Mucosa of rectum (tissue), 2 donors: ENCODE measurements around the gene FAM174B.
A peak's percentile ranks its signal among the peaks of the same experiment; 100 is the strongest.

ENCODE experiments used
- H3K27ac ChIP-seq, 2 donors: one replicate each; pipeline ENCODE4 v1.7.0; 2013; ENCODE audit warnings: inconsistent platforms in 2 of 2, low read depth in 2 of 2, low read length in 2 of 2
- H3K27me3 ChIP-seq, 2 donors: one replicate each; pipeline ENCODE4 v1.7.0; 2013; ENCODE audit warnings: low read length in 2 of 2; ENCODE audit not compliant: control insufficient read depth in 2 of 2, insufficient read depth in 2 of 2
- H3K36me3 ChIP-seq, 2 donors: one replicate each; pipeline ENCODE4 v1.7.0; 2013; ENCODE audit warnings: low read length in 2 of 2; ENCODE audit not compliant: control insufficient read depth in 2 of 2, insufficient read depth in 2 of 2
- H3K4me1 ChIP-seq, 2 donors: one replicate each; pipeline ENCODE4 v1.7.0; 2013; ENCODE audit warnings: low read length in 2 of 2, mild to moderate bottlenecking in 1 of 2; ENCODE audit not compliant: control insufficient read depth in 2 of 2, insufficient read depth in 2 of 2
- H3K4me3 ChIP-seq, 2 donors: one replicate each; pipeline ENCODE4 v1.7.0; 2013; ENCODE audit warnings: low read length in 2 of 2
- H3K9ac ChIP-seq, 2 donors: one replicate each; pipeline ENCODE4 v1.7.0; 2013; ENCODE audit warnings: low read length in 2 of 2, low read depth in 1 of 2, mild to moderate bottlenecking in 1 of 2
- H3K9me3 ChIP-seq, 2 donors: one replicate each; pipeline ENCODE4 v1.7.0; 2013; ENCODE audit warnings: low read length in 2 of 2; ENCODE audit not compliant: control insufficient read depth in 2 of 2
- donor health status: healthy.
- donor health status: Normal muscosa, but diverticular disease.

FAM174B gene

GRCh38 chr15:92634060-92634459 lies 21.5 kb downstream of the FAM174B start:
- no peak overlapping the region for H3K9ac ChIP-seq
- H3K27me3 ChIP-seq, result no peaks in the 10 kb centered on the region
- H3K36me3 ChIP-seq, result no peaks in the 10 kb centered on the region
- H3K27ac ChIP-seq, result no peak overlapping the region
- no peak overlapping the region for H3K4me3 ChIP-seq
- H3K4me1 ChIP-seq, result peaks cover 9 to 23% of the 10 kb centered on the region in 2 donors
- H3K9me3 ChIP-seq, result no peaks in the 10 kb centered on the region

DNA sequence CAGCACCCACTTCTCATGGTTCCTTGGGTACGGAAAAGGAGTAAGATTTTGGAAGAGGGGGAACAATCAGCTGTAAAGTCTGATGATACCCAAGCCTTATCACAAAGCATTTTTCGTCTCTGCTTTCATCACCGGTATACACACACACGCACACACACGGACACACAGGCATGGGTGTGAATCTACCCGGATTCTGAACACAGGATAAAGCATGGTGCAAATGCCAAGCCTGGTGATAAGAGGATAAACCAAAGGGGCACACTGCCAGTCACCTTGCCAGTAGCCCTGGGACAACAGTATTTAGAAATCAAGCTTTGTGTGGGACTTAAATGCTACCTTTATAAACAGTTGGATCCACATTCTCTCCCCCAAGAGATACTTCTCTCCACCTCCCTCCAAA lies 22.2 kb downstream of the FAM174B start:
- no peaks in the 10 kb centered on the region for H3K9me3 ChIP-seq
- H3K9ac ChIP-seq, result no peak overlapping the region
- no peaks in the 10 kb centered on the region for H3K36me3 ChIP-seq
- H3K4me3 ChIP-seq, result no peak overlapping the region
- H3K27ac ChIP-seq, result no peak overlapping the region
- no peaks in the 10 kb centered on the region for H3K27me3 ChIP-seq
- H3K4me1 ChIP-seq, result peaks cover 3 to 16% of the 10 kb centered on the region in 2 donors

- H3K27ac ChIP-seq, result no peak overlapping the region
- no peak overlapping the region for H3K9ac ChIP-seq
- H3K9me3 ChIP-seq, result no peaks in the 10 kb centered on the region
- H3K27me3 ChIP-seq, result no peaks in the 10 kb centered on the region
- no peaks in the 10 kb centered on the region for H3K36me3 ChIP-seq
- H3K4me1 ChIP-seq, result peaks cover 2 to 14% of the 10 kb centered on the region in 2 donors
- no peak overlapping the region for H3K4me3 ChIP-seq
Measured at GRCh38 chr15:92633001-92633400, 22.6 kb downstream of the FAM174B start.

GRCh38 chr15:92631721-92632120 lies 23.9 kb downstream of the FAM174B start:
- no peak overlapping the region for H3K27ac ChIP-seq
- H3K9me3 ChIP-seq, result no peaks in the 10 kb centered on the region
- H3K36me3 ChIP-seq, result no peaks in the 10 kb centered on the region
- no peaks in the 10 kb centered on the region for H3K27me3 ChIP-seq
- H3K4me1 ChIP-seq, result peaks cover 2% of the 10 kb centered on the region in 2 donors
- H3K4me3 ChIP-seq, result no peak overlapping the region
- no peak overlapping the region for H3K9ac ChIP-seq

- Histone ChIP-seq H3K4me3 (no peak overlapping the region), H3K27me3 (no peaks in the 10 kb centered on the region), H3K9me3 (no peaks in the 10 kb centered on the region), H3K27ac (no peak overlapping the region), H3K9ac (no peak overlapping the region), H3K4me1 (peaks cover 0 to 2% of the 10 kb centered on the region in 2 donors), H3K36me3 (no peaks in the 10 kb centered on the region)
Measured at GRCh38 chr15:92629975-92630626, 25.5 kb downstream of the FAM174B start.

GRCh38 chr15:92629276-92629974 lies 26.1 kb downstream of the FAM174B start:
- Histone ChIP-seq H3K4me3 (no peak overlapping the region), H3K27ac (no peak overlapping the region), H3K36me3 (no peaks in the 10 kb centered on the region), H3K27me3 (no peaks in the 10 kb centered on the region), H3K9ac (no peak overlapping the region), H3K4me1 (peaks cover 0 to 4% of the 10 kb centered on the region in 2 donors), H3K9me3 (no peaks in the 10 kb centered on the region)

DNA sequence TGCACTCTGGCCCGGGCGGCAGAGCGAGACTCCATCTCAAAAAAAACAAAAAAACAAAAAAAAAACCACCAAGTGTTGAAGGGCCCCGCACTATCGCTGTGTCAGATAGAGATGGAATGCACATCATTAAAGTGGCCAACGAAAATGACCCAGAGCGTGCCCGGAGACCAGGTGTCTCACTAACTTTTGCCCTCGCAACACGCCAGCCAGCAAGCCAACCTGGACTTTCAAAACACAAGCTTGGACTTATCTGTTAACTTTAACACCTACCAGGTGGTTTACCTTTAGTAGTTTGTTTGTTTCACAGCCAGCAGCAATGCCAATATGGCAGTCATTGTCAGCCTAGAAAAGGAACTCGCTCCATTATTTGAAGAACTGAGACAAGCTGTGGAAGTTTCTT lies 28.6 kb downstream of the FAM174B start:
- Histone ChIP-seq H3K9ac (no peak overlapping the region), H3K27me3 (no peaks in the 10 kb centered on the region), H3K36me3 (no peaks in the 10 kb centered on the region), H3K27ac (no peak overlapping the region), H3K4me3 (no peak overlapping the region), H3K4me1 (peaks cover 0 to 6% of the 10 kb centered on the region in 2 donors), H3K9me3 (no peaks in the 10 kb centered on the region)

DNA sequence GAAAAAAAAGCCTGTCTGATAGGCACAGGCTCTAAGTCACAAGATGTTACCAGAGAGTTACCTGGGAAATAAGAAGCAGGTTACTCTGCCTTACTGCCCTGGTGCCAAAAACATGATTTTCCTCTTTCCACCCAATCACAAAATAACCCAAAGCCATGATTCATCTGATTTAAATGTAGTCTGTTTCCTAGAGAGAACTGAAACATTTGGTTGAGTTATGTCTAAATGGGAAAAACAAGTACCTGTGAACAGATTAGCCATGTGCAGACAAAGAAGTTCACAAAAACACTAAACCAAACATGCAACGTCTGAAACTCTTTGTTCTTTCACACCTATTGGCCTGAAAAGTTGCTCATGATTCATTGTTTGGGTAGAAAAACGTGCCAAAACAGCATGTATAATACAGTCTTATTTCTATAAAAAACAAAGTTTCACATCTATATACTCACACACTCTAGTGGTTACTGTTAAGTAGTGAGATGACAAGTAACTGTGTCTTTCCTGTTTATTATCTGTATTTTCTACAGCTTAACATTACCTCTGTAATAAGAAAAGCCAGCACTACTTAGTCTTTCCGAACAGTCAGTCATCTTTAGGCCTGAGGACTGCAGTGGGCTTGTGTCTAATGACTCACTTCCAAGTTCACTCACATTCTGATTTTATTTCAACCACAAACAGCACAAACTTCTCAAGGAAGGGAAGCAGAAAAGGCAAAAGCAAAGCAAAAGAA lies 30.2 kb downstream of the FAM174B start:
- no peaks in the 10 kb centered on the region for H3K36me3 ChIP-seq
- no peak overlapping the region for H3K9ac ChIP-seq
- no peaks in the 10 kb centered on the region for H3K27me3 ChIP-seq
- H3K9me3 ChIP-seq, result no peaks in the 10 kb centered on the region
- H3K27ac ChIP-seq, result no peak overlapping the region
- no peak overlapping the region for H3K4me3 ChIP-seq
- peaks cover 0 to 6% of the 10 kb centered on the region in 2 donors for H3K4me1 ChIP-seq

- Histone ChIP-seq H3K27ac (peak overlapping the region in 1 of 2 donors; percentile 27), H3K27me3 (no peaks in the 10 kb centered on the region), H3K4me3 (no peak overlapping the region), H3K4me1 (peaks cover 0 to 10% of the 10 kb centered on the region in 2 donors), H3K9ac (no peak overlapping the region), H3K36me3 (no peaks in the 10 kb centered on the region), H3K9me3 (no peaks in the 10 kb centered on the region)
Measured at GRCh38 chr15:92624401-92624991, 31.1 kb downstream of the FAM174B start.

- Histone ChIP-seq H3K27me3 (no peaks in the 10 kb centered on the region), H3K4me3 (no peak overlapping the region), H3K9me3 (no peaks in the 10 kb centered on the region), H3K9ac (no peak overlapping the region), H3K36me3 (no peaks in the 10 kb centered on the region), H3K27ac (no peak overlapping the region), H3K4me1 (peaks cover 2 to 15% of the 10 kb centered on the region in 2 donors)
Measured at GRCh38 chr15:92623435-92623834, 32.1 kb downstream of the FAM174B start.
